HG03521 (cell line): ENCODE results near the gene FBXL7.

Experiments used
- ATAC-seq: cut with Tn5 transposase; IDR thresholded peaks from one replicate; pipeline ENCODE4 v1.9.1; 2021; ENCODE audit warnings: mild to moderate bottlenecking, moderate library complexity; ENCODE audit not compliant: unreplicated experiment

Gene FBXL7

DNA sequence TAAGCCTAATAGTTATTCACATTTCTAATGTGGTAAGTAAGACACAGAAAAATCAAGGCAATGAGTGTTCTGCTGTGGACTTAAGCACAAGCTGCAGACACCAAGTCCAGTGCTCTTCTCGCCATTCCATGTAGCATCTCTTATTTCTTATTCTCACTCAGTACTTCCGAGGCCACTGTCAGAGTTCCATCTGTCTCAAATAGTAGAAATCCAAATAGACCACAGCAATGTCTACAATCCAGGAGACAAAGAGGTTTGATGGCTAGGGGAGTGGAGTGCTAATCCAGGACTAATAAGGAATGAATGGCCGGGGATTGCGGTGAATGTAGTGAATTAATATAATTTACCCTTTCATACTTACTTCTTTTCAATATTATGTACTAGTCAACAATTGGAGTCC, 147.3 kb downstream of the FBXL7 start:
- no peak for ATAC-seq

DNA sequence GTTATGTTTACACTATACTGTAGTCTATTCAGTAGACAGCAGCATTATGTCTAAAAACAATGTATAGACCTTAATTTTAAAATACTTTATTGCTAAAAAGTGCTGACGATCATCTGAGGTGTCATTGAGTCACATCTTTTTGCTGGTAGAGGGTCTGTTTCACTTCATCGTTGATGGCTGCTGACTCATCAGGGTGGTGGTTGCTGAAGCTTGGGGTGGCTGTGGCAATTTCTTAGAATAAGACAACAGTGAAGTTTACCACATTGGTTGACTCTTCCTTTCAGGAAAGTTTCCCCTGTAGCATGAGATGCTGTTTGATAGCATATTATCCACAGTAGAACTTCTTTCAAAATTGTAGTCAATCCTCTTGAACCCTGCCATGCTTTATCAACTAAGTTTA, 150.3 kb downstream of the FBXL7 start:
- no peak for ATAC-seq

DNA sequence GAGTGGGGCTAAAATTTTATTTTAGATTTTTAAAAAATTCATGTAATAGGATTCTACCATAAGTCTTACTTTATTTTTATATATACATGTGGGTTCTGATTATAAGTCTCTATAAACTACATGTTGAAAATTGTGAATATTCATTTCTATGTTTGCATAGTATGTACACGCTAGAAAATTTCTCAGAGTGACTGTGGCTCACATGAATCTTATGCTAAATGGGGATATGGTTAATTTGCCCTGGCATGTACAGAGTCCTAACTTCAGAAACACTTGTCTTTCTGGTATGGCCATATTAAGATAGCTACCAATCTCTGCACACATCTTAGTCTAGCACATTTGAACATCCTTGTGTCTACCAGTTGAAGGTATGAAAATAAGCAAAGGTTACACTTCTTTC, 154.8 kb downstream of the FBXL7 start:
- ATAC-seq = no peak

DNA sequence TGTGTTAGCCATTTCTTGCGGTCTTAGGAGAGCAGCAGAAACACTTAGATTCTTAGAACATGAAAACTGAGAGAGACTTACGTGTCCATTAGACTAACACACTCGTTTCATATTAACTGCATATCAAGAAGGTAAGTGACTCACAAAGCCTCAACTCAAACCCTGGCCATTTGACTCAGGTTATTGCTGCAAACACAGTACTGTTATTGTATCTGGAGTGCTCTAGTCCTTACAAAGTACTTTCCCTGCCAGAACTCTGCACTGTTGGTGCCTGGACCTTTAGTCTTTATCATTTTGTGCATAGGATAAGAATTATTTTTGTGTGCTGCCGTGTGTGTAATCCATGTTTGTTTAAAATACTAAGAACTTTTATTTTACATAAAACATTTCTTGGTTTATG, 155.7 kb downstream of the FBXL7 start:
- ATAC-seq = no peak

- ATAC-seq = no peak
Measured at GRCh38 chr5:15664961-15665360, 165.0 kb downstream of the FBXL7 start.

DNA sequence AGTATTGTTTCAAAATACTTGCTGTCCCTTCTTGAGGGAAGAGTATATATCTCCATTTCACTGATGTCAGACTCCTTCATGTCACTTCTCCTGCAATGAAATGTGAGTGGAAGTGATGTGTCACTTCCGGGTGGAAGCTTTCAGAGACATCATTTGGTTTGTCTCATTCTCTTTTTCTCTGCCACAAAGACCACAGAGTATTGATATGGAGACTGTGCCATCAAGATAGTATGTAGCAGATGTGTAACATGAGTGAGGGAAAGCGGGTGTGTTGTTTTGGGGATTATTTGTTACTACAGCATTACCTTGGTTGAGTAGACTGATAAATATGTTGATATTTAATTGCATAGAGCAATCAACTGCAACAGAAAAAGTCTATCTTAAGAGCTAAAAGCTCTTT, 169.8 kb downstream of the FBXL7 start:
- no peak for ATAC-seq

DNA sequence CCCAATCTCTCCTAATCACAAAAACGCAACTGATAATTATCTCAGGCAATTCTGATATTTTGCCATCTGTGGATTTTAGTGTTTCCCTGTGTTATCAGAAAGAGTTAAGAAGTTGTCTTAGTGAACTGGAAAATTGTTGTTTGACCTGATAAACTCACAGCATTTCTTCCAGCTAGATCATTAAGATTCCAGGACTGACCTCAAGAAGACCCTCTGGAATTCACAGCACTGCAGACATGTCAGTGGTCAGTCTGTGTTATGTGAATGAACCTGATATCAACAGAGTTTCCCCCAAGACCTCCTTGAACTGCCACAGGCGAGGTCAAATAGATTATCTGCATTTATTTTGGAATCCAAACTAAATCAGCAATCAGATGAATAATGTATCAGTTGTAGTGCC, 174.7 kb downstream of the FBXL7 start:
- no peak for ATAC-seq

GRCh38 chr5:15676591-15676990, 176.6 kb downstream of the FBXL7 start:
- ATAC-seq = no peak

DNA sequence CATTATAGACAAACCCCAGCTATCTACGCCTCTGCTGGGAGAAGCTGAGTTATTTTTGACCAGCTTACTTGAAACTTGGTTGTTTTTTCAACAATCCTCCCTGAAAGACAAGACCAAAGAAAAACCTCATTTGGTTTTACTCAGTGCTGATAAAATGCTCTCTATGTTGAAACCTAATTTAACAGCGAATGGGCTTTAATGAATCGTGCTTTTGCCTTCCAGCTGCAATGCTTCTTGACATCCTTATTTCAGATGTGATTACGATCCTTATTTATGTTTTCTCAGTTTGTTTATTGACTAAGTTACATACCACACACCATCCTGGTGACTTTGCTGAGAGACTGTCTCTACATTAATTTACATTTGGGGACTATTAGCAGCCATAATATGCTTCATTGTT, 179.2 kb downstream of the FBXL7 start:
- no peak for ATAC-seq

GRCh38 chr5:15680455-15680854, 180.5 kb downstream of the FBXL7 start:
- no peak for ATAC-seq

- ATAC-seq = no peak
Measured at GRCh38 chr5:15682122-15682521, 182.1 kb downstream of the FBXL7 start.

DNA sequence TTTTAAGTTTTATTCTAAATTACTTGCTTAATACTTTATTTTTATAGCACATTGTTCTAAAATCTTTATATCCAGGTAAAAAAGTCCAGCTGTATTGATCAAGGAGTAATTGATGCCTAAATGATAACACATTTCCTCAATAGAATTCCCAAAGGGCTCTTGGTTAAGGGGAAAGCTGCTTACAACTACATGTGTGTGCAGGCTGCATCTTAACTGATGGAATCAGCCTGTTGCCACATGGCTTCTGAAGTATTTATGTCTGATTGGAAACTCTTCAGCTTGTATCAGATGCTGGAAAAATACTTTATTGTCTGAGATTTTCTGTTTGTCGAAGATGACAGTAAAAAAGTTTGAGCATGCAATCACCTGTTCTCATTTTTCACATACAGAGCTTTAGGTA, 182.6 kb downstream of the FBXL7 start:
- no peak for ATAC-seq

- no peak for ATAC-seq
Measured at GRCh38 chr5:15683332-15683731, 183.4 kb downstream of the FBXL7 start.

DNA sequence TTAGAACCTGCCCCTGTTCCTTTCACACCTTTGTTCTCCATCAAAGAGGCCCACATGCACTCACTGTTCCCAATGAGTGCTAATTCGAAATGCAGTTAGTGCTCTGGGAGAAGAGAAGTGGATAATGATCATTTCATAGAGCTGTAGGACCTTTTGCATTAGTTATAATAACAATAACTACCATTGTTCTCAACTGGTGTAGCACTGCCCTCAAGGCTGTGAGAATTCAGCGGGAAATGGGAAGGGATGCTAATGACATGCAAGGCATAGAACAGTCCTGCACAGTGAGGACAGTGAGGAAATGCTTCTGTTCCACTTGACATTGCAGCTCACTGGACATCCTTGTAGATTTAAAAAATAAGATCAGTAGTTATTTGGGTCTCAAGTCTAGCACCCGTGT, 187.4 kb downstream of the FBXL7 start:
- ATAC-seq = no peak

DNA sequence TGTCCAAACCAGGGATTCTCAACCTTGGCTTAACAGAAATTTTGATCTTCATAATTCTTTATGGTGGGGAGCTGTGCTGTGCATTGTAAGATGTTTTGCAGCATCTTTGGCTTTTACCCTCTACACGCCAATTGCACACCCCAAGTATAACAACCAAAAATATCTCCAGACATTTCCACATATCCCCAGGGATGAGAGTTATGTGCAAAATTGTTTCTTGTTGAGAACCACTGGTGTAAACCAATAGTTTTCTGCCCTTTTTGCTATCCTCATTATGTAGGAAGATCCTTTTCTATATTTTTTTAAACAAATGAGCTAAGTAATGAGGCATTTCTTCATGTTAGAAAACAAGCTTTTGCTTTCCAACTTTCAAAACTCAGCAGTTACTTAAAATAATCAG, 189.9 kb downstream of the FBXL7 start:
- no peak for ATAC-seq

DNA sequence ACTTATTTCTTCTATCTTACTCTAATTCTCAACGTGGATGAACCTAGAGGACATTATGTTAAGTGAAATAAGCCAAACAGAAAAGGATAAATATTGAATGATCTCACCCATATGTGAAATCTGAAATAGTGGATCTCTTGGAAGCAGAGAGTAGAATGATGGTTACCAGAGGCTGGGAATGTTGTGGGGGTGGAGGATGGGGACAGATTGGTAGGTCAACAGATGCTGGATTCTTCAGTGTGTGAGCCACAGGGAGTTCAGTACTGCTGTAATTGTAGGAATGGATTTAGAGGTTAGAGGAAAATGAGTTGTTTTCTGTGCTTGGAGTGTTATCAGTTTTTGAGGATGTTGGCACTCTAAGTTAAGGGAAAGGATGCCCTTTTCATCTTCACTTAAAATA, 190.6 kb downstream of the FBXL7 start:
- ATAC-seq = no peak

GRCh38 chr5:15691521-15691920, 191.5 kb downstream of the FBXL7 start:
- ATAC-seq = no peak

GRCh38 chr5:15692706-15693381, 192.9 kb downstream of the FBXL7 start:
- ATAC-seq = no peak

DNA sequence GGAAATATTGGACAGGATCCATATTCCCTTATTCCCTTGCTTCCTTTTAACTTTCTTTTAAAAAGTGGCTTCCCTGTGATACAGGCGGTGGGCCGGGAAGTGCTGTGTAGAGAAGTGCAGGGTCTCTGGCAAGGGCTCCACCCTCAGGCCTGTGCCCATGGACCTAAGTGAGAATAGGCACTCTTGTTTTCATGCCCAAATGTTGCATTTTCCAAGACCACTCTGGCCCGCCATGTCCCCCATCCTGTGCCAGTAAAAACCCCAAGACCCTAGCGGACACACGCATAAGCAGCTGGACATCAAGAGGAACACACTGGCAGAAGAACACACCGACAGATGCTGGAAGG, 193.4 kb downstream of the FBXL7 start:
- ATAC-seq = no peak

DNA sequence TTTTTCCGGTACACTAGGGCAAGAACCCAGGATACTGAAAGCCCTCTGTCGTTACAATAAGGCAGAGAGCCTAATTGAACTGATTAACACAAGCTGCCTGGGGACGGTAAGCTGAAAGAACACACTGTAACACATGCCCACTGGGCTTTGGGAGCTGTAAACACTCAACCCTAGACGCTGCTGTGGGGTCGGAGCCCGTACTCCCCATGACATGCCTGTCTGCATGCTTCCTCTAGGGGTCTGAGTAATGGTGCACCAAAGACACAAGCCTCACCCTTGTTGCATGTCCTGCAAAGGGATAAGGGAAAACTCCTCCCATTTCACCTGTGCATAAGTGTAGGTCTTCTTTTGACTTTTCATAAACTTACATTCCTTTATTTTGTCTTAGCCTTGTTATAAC, 194.0 kb downstream of the FBXL7 start:
- no peak for ATAC-seq

GRCh38 chr5:15694696-15695214, 194.8 kb downstream of the FBXL7 start:
- no peak for ATAC-seq

DNA sequence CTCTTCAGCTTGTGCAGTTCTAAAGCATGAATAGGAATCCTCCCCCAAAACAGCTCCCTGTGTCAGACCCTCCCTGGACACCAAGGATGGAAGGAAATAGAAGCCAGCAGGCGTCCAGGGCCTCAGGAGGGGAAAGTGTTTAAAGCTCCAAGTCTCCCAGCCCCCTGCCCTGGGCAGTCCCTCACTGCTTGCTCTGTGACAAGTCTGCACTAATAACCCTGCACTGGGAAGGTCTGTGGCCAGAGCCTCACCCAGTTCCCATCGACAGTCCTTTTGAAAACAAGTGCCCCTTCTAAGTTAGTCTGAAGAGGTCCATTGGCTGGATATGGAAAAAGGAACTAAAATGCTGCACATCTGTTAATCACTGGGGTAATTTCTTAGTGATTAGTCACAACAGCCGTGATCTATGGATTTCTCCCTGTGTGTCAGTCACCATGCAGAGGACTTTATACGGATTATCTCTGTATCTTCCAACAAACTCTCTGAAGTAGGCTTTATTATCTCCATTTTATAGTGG, 195.3 kb downstream of the FBXL7 start:
- no peak for ATAC-seq

DNA sequence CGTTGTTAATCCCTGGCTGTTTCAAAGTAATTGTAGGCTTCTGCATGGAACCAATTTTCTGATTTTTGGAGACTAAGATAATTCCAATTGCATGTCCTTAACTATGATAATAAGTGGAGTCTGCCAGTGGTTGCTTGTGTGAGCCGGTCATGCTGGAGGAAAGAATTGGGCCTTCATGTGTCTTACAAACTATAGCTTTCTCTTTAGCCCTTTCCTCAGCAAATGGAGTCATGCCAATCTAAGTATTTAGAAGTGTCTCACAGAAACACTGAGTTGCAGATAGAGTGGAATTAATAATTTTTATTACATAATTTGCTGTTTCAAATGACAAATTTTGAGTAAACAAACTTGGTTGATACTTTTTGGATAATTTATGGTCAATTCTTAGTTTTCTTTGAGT, 200.4 kb downstream of the FBXL7 start:
- no peak for ATAC-seq
